H1 (cell line): ENCODE results near the gene FRMD4A.

Experiments used
- EP300 ChIP-seq, 2 experiments: IDR thresholded peaks; 1 replicate in 1 of 2; 2 replicates in 1 of 2; pipeline ENCODE4 v1.6.1; 2011 to 2012; ENCODE audit warnings: low read depth in 2 of 2, low read length in 2 of 2, mild to moderate bottlenecking in 2 of 2, borderline replicate concordance in 1 of 2, inconsistent platforms in 1 of 2, moderate library complexity in 1 of 2
- EZH2 ChIP-seq: fragments of 200-600 bp; sonication (generic); IDR thresholded peaks from 2 replicates; pipeline ENCODE4 v1.7.1; 2012; ENCODE audit warnings: low read depth, mild to moderate bottlenecking, moderate library complexity, low read length, inconsistent platforms; ENCODE audit not compliant: severe bottlenecking
- GTF2F1 ChIP-seq: IDR thresholded peaks from 2 replicates; pipeline ENCODE4 v1.6.1; 2012; ENCODE audit warnings: low read depth, low read length, improper control_type of control experiment, borderline replicate concordance
- JUN ChIP-seq: IDR thresholded peaks from 2 replicates; pipeline ENCODE4 v1.6.1; 2011; ENCODE audit warnings: low read depth, mild to moderate bottlenecking, improper control_type of control experiment, low read length
- KDM5A ChIP-seq: fragments of 200-600 bp; IDR thresholded peaks from 2 replicates; pipeline ENCODE4 v1.7.1; 2012; ENCODE audit warnings: mild to moderate bottlenecking, low read length, inconsistent platforms, mixed read lengths
- POLR2A ChIP-seq, 2 experiments: IDR thresholded peaks; 1 replicate in 1 of 2; 2 replicates in 1 of 2; pipeline ENCODE4 v1.6.1; 2011; ENCODE audit warnings: low read depth in 2 of 2, low read length in 2 of 2, mild to moderate bottlenecking in 2 of 2; ENCODE audit errors: control extremely low read depth in 1 of 2
- TBP ChIP-seq: IDR thresholded peaks from 2 replicates; pipeline ENCODE4 v1.6.1; 2011; ENCODE audit warnings: low read depth, low read length, improper control_type of control experiment
- TF ChIP-seq, protein P1 (sequence below), 3 experiments: IDR thresholded peaks; 1 replicate in 2 of 3; 2 replicates in 1 of 3; pipeline versions ENCODE4 v1.5.1 to v1.6.1; 2011; ENCODE audit warnings: low read length in 3 of 3, mild to moderate bottlenecking in 3 of 3, inconsistent platforms in 2 of 3, low read depth in 1 of 3, moderate library complexity in 1 of 3; ENCODE audit not compliant: insufficient read depth in 1 of 3; ENCODE audit errors: control extremely low read depth in 1 of 3

DNA sequence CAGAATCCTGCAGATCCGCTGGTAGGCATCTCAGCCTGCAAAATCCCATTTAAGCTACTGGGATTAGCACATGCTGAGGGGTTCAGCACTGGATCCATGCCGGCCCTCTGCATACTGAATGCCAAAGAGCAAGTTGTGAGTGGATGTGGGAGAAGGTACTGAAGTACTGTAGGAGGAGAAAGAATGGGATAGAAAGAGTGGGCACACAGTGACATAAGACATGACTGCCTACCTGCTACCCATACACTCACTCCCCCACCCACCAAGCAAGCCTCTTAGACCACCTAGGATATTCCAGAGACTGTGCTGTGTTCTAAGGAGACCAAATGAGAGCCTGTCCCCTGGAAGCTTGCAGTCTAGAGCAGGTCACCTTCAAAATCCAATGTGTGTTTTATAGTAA, 215.9 kb downstream of the FRMD4A start:
- TF ChIP-seq EP300 (IDR thresholded peaks at IDR 0.05; ENCODE audit: borderline replicate concordance in 1 of 2, low read depth in 2 of 2, low read length in 2 of 2) (no peak), EZH2 (no peak), POLR2A (IDR thresholded peaks at IDR 0.05; ENCODE audit: control extremely low read depth in 1 of 2, low read depth in 2 of 2, low read length in 2 of 2) (no peak), TBP (no peak), GTF2F1 (no peak), KDM5A (no peak), JUN (no peak)
- TF ChIP-seq, protein P1, sequence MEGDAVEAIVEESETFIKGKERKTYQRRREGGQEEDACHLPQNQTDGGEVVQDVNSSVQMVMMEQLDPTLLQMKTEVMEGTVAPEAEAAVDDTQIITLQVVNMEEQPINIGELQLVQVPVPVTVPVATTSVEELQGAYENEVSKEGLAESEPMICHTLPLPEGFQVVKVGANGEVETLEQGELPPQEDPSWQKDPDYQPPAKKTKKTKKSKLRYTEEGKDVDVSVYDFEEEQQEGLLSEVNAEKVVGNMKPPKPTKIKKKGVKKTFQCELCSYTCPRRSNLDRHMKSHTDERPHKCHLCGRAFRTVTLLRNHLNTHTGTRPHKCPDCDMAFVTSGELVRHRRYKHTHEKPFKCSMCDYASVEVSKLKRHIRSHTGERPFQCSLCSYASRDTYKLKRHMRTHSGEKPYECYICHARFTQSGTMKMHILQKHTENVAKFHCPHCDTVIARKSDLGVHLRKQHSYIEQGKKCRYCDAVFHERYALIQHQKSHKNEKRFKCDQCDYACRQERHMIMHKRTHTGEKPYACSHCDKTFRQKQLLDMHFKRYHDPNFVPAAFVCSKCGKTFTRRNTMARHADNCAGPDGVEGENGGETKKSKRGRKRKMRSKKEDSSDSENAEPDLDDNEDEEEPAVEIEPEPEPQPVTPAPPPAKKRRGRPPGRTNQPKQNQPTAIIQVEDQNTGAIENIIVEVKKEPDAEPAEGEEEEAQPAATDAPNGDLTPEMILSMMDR (IDR thresholded peaks at IDR 0.05; ENCODE audit: control extremely low read depth in 1 of 3, insufficient read depth in 1 of 3, low read depth in 1 of 3, low read length in 3 of 3) = no peak
